Upper lobe of left lung (tissue), 6 donors: Measurements from ENCODE around the gene COL23A1. TPM values are rescaled to one million over a fixed set of nuclear protein-coding genes. Genes with fewer than 3 reads are reported as not detected.

Experiments
- ATAC-seq, 2 donors: fragments of 200-7000 bp; cut with Tn5 transposase; one replicate each; pipeline ENCODE4 v1.9.1; 2022; ENCODE audit warnings: mild to moderate bottlenecking in 2 of 2, moderate library complexity in 2 of 2; ENCODE audit not compliant: low FRiP score in 2 of 2
- DNase-seq, 2 donors: peaks; one replicate each; pipeline ENCODE4 v3.0.0-alpha.2; 2019 to 2020
- H3K27ac ChIP-seq, 4 donors: fragments of 200-600 bp; sonication (generic); one replicate each; pipeline ENCODE4 v1.5.1; 2016 to 2019
- H3K27me3 ChIP-seq, 4 donors: fragments of 200-600 bp; sonication (generic); one replicate each; pipeline ENCODE4 v1.5.1; 2017 to 2019
- H3K36me3 ChIP-seq, 4 donors: fragments of 200-600 bp; sonication (generic); one replicate each; pipeline ENCODE4 v1.5.1; 2016 to 2019
- H3K4me1 ChIP-seq, 4 donors: fragments of 200-600 bp; sonication (generic); one replicate each; pipeline ENCODE4 v1.5.1; 2018 to 2019
- H3K4me3 ChIP-seq, 4 donors: fragments of 200-600 bp; sonication (generic); one replicate each; pipeline ENCODE4 v1.5.1; 2017 to 2019; ENCODE audit warnings: mild to moderate bottlenecking in 2 of 4, moderate library complexity in 1 of 4
- H3K9me3 ChIP-seq, 4 donors: fragments of 200-600 bp; sonication (generic); one replicate each; pipeline ENCODE4 v1.5.1; 2018 to 2019
- EP300 ChIP-seq, 4 donors: sonication (generic); formaldehyde crosslinking; IDR thresholded peaks; one replicate each; pipeline ENCODE4 v1.5.1; 2017; ENCODE audit warnings: antibody characterized with exemption in 4 of 4, control low read depth in 2 of 4
- POLR2A ChIP-seq, 4 donors: fragments of 450-650 bp; IDR thresholded peaks; one replicate each; pipeline ENCODE4 v1.5.1; 2016 to 2017; ENCODE audit warnings: antibody characterized with exemption in 4 of 4, mild to moderate bottlenecking in 2 of 4
- POLR2AphosphoS5 ChIP-seq, 2 donors: sonication (generic); formaldehyde crosslinking; IDR thresholded peaks; one replicate each; pipeline ENCODE4 v1.5.1; 2017; ENCODE audit warnings: antibody characterized with exemption in 2 of 2
- WGBS, 2 donors: methylation state at CpG; one replicate each; pipeline ENCODE4 v1.1.5; 2017 to 2018; 5-methylcytosine and 5-hydroxymethylcytosine counted together
- total RNA-seq, 6 donors: library from RNA; depleted of rRNA in 4 of 6; stranded (reverse); fragments of >200 nt in 4 of 6; gene quantifications; one replicate each; pipeline versions ENCODE4 v1.1.0 to v1.2.1, GENCODE V29; 2016 to 2021
- TF ChIP-seq, protein P1 (sequence below), 6 experiments: fragments of 450-650 bp in 4 of 6; fragments of 200-600 bp in 2 of 6; sonication (generic) in 2 of 6; IDR thresholded peaks; one replicate each; pipeline ENCODE4 v1.5.1; 2016 to 2019; ENCODE audit warnings: antibody characterized with exemption in 6 of 6
- donor health status: DM: no; HTN: no; CAD: no; lungs with moderate emphysema.
- donor health status: DM: no; HTN: yes; CAD: no; lungs with severe emphysema.

The COL23A1 gene
- total RNA-seq, 6 donors from 2014 or later: 0.61 to 3.1 (median 1.5) TPM

DNA sequence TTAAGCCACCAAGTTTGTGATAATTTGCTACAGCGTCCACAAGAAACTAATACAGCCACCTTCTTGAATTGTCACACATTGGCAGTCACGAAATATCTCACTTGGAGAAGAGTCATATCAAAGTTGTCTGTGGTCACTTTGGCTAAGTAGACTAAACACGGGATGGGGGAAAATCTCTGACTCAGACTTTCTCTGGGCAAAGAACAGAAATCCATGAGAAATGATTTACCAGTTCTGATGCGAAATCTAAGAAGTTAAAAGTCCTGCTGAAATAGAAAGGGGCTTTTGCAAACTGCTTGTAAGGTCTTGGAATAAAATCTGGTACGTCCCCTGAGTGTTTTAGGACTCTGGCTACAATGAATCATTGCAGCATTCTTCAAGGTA lies 158.4 kb downstream of the COL23A1 start:
- no peak for TF ChIP-seq POLR2AphosphoS5 (IDR thresholded peaks at IDR 0.05)
- TF ChIP-seq, protein P1, sequence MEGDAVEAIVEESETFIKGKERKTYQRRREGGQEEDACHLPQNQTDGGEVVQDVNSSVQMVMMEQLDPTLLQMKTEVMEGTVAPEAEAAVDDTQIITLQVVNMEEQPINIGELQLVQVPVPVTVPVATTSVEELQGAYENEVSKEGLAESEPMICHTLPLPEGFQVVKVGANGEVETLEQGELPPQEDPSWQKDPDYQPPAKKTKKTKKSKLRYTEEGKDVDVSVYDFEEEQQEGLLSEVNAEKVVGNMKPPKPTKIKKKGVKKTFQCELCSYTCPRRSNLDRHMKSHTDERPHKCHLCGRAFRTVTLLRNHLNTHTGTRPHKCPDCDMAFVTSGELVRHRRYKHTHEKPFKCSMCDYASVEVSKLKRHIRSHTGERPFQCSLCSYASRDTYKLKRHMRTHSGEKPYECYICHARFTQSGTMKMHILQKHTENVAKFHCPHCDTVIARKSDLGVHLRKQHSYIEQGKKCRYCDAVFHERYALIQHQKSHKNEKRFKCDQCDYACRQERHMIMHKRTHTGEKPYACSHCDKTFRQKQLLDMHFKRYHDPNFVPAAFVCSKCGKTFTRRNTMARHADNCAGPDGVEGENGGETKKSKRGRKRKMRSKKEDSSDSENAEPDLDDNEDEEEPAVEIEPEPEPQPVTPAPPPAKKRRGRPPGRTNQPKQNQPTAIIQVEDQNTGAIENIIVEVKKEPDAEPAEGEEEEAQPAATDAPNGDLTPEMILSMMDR (IDR thresholded peaks at IDR 0.05): no peak
- no peak for TF ChIP-seq POLR2A (IDR thresholded peaks at IDR 0.05)
- TF ChIP-seq EP300 (IDR thresholded peaks at IDR 0.05): no peak
- WGBS, 2 donors: 77 to 92% methylated on average over 5 of the region's 5 CpGs

DNA sequence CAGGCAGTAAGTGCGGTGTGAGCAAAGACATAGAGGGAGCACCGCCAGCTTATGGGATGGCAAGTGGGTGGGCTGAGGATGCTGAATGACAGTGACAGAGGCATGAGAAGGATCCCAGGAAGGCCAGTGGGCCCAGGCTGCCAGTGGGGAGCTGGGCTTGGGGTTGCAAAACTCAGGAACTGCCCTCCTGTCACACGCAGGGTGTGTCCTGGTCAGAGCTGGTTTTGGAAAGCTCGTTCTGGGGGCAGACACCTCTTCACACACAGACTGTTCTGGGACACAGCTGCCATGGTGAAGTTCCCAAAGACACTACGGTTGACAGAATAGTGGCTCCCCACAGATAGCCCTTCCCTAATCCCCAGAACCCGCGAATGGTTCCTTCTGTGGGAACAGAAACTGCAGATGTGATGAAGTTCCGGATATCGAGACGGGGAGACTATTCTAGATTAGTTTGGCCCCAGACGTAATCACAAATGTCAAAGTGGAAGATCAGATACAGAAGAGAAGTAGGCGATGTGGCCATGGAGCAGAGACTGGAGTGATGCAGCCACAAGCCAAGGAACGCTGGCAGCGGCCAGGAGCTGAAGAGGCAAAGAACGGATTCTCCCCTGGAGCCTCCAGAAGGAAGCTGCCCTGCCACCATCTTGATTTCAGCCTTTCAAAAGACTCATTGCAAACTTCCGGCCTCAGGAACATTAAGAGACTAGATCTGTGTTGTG lies 159.0 kb downstream of the COL23A1 start:
- no peak for ATAC-seq
- DNase-seq: no peak
- TF ChIP-seq POLR2AphosphoS5 (IDR thresholded peaks at IDR 0.05): no peak
- TF ChIP-seq, protein P1 (IDR thresholded peaks at IDR 0.05): no peak
- no peak for TF ChIP-seq POLR2A (IDR thresholded peaks at IDR 0.05)
- TF ChIP-seq EP300 (IDR thresholded peaks at IDR 0.05): no peak
- Histone ChIP-seq H3K36me3 (no peaks in the 10 kb centered on the region), H3K4me3 (no peak overlapping the region), H3K27me3 (no peaks in the 10 kb centered on the region), H3K4me1 (peaks cover 0 to 18% (median 7%) of the 10 kb centered on the region in 4 donors), H3K27ac (no peak overlapping the region), H3K9me3 (no peaks in the 10 kb centered on the region)
- WGBS, 2 donors: 85 to 92% methylated on average over 16 of the region's 16 CpGs

More for the DNA sequence above, 158.4 kb downstream of the COL23A1 start:
- no peaks in the 10 kb centered on the region for H3K36me3 ChIP-seq
- DNase-seq (no peak), ATAC-seq (no peak)
- H3K27ac ChIP-seq: no peak overlapping the region
- H3K9me3 ChIP-seq: no peaks in the 10 kb centered on the region
- H3K4me3 ChIP-seq: no peak overlapping the region
- peaks cover 0 to 18% (median 7%) of the 10 kb centered on the region in 4 donors for H3K4me1 ChIP-seq
- no peaks in the 10 kb centered on the region for H3K27me3 ChIP-seq

DNA sequence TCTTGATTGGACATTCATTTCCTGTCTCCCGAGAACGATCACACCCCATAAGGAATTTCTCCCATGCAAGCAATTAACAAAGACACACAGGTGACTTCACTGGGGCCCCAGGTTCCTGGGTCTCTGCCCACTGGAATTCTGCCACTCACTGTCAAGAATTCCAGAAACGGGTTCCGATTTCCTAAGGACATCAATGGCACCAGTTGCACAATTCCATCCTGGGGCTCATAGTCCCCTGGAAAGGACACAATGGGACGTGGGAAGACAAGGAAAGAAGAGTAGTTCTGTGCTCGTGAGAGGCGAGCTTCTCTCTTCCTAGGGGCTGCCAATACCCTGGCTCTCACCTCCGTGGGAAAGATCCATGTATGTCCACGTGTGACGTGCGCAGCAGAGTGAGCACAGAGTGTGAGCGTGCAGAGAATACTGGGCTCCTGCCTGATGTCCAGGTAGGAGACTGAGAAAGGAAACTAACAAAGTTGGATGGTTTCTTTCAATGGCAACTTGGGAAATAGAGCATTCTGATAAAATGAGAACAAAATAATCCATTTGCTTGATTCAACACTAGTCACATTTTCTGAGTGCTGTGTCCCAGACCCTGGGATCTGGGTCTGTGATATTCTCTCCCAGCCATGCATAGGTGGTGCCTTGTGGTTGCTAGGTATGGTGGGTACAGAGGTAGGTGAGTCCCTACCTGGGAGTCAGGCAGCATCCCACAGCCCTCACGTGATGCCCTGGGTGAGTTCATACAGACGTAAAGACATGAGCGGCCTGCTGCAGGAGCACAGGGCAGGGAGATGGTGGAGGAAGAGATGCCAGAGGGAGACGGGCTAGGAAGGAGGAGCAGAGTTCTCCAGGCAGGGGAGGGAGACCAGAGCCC lies 159.8 kb downstream of the COL23A1 start:
- H3K9me3 ChIP-seq: no peaks in the 10 kb centered on the region
- no peaks in the 10 kb centered on the region for H3K27me3 ChIP-seq
- DNase-seq: no peak
- H3K27ac ChIP-seq: no peak overlapping the region
- no peak overlapping the region for H3K4me3 ChIP-seq
- peaks cover 0 to 18% (median 7%) of the 10 kb centered on the region in 4 donors for H3K4me1 ChIP-seq
- ATAC-seq: no peak
- H3K36me3 ChIP-seq: no peaks in the 10 kb centered on the region
- WGBS, 2 donors: 74 to 76% methylated on average over 16 of the region's 16 CpGs
- TF ChIP-seq EP300 (IDR thresholded peaks at IDR 0.05): no peak
- TF ChIP-seq, protein P1 (IDR thresholded peaks at IDR 0.05): no peak
- no peak for TF ChIP-seq POLR2AphosphoS5 (IDR thresholded peaks at IDR 0.05)

DNA sequence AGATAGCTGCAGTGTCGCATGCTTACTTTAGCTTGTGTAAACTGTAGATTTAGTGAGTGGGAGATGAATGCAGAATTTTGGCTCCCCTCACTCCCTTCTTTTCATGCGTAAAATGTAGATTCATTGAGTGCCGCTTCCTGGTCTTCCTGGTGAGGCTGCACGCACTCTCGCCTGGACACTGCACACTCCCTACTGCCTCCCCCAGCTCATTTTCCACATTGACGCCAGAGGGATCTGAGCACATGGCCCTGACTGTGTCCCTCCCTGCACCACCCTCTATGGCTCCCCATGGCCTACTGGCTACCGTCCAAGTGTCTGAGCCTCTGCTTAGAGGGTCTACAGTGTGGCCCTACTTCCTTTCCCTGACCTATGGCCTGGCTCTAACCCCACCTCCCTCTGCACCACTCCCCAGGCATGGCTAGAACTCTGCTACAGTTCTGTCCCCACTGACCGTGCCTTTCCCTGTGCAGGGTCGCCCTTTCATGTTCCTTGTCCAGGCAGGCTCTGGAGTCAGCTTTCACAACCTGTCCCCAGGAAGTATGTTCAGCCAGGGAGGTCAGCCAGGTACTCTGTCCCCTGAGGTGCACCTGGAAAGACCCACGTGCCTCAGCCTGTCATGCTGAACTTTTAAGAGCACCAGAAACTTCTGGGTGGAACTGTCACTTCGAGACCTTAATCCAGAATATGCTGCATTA lies 160.6 kb downstream of the COL23A1 start:
- Histone ChIP-seq H3K36me3 (no peaks in the 10 kb centered on the region), H3K9me3 (no peaks in the 10 kb centered on the region), H3K27me3 (no peaks in the 10 kb centered on the region), H3K4me3 (no peak overlapping the region), H3K27ac (peak overlapping the region in 3 of 4 donors; percentile 1 to 74 (median 35)), H3K4me1 (peaks cover 0 to 13% (median 7%) of the 10 kb centered on the region in 4 donors)
- ATAC-seq (peak in 1 of 2 donors; percentile 28), DNase-seq (no peak)
- WGBS, 2 donors: 75 to 77% methylated on average over 11 of the region's 11 CpGs
- TF ChIP-seq POLR2A (IDR thresholded peaks at IDR 0.05): no peak
- no peak for TF ChIP-seq EP300 (IDR thresholded peaks at IDR 0.05)
- TF ChIP-seq POLR2AphosphoS5 (IDR thresholded peaks at IDR 0.05): no peak
- TF ChIP-seq, protein P1 (IDR thresholded peaks at IDR 0.05): no peak
